A549 (cell line): Measurements from ENCODE around the gene STN1. TPM values are rescaled to one million over a fixed set of nuclear protein-coding genes. Genes with fewer than 3 reads are reported as not detected.

ENCODE experiments used
- ATAC-seq, 2 experiments: fragments of 200-7000 bp in 1 of 2; fragments of >200 bp in 1 of 2; cut with Nextera tagmentation in 1 of 2; cut with Tn5 transposase in 1 of 2; 3 replicates each; pipeline versions ENCODE4 v1.8.0 to v1.9.1; 2018 to 2020; ENCODE audit warnings: mild to moderate bottlenecking in 1 of 2, moderate library complexity in 1 of 2
- CTCF ChIA-PET: fragments of 300-600 bp; sonication (Branson Sonifier 250); formaldehyde crosslinking; extraction: SDS; loops from one replicate; lab custom pipeline; 2021; ENCODE audit warnings: antibody characterized with exemption, inconsistent platforms; lab: Yijun Ruan, JAX
- POLR2A ChIA-PET: fragments of 350-600 bp; formaldehyde crosslinking; extraction: SDS; loops from one replicate; lab custom pipeline; 2021; ENCODE audit warnings: antibody characterized with exemption, inconsistent platforms; lab: Yijun Ruan, JAX
- DNase-seq, 2 experiments: peaks; one replicate each; pipeline versions ENCODE4 v3.0.0 to v3.0.0-alpha.2; 2011 to 2016; ENCODE audit warnings: low read depth in 1 of 2, low spot score in 1 of 2
- FAIRE-seq: peaks from 2 replicates; lab custom pipeline; 2011; peaks lifted over from hg19 to GRCh38; lab: Jason Lieb, UNC
- H3K27ac ChIP-seq, 2 experiments: fragments of >200 bp; sonication (Bioruptor Twin); formaldehyde crosslinking; 3 replicates each; pipeline ENCODE4 v1.5.1; 2016 to 2017
- H3K4me1 ChIP-seq: fragments of >200 bp; sonication (Bioruptor Twin); formaldehyde crosslinking; 3 replicates; pipeline ENCODE4 v1.6.1; 2016
- H3K4me2 ChIP-seq: fragments of >200 bp; sonication (Bioruptor Twin); formaldehyde crosslinking; 3 replicates; pipeline ENCODE4 v1.6.1; 2016
- H3K4me3 ChIP-seq: fragments of >200 bp; sonication (Bioruptor Twin); formaldehyde crosslinking; 3 replicates; pipeline ENCODE4 v1.5.1; 2016
- H3K9me3 ChIP-seq: fragments of >200 bp; sonication (Bioruptor Twin); formaldehyde crosslinking; 3 replicates; pipeline ENCODE4 v1.6.1; 2016
- CEBPB ChIP-seq, 2 experiments: fragments of >200 bp in 1 of 2; sonication (Bioruptor Twin) in 1 of 2; formaldehyde crosslinking in 1 of 2; IDR thresholded peaks; 2 replicates each; pipeline ENCODE4 v1.6.1; 2012 to 2016
- CTCF ChIP-seq: fragments of >200 bp; sonication (Bioruptor Twin); formaldehyde crosslinking; IDR thresholded peaks from 3 replicates; pipeline ENCODE4 v1.5.1; 2016
- EP300 ChIP-seq, 2 experiments: fragments of >200 bp; sonication (Bioruptor Twin); formaldehyde crosslinking; IDR thresholded peaks; 2 replicates in 1 of 2; 3 replicates in 1 of 2; pipeline ENCODE4 v1.6.1; 2016 to 2017
- GATA3 ChIP-seq: IDR thresholded peaks from 2 replicates; pipeline ENCODE4 v1.6.1; 2012; ENCODE audit warnings: borderline replicate concordance
- HOXB13 ChIP-seq: fragments of 250-450 bp; sonication (Bioruptor Pico); IDR thresholded peaks from 2 replicates; pipeline ENCODE4 v1.5.0; 2020; ENCODE audit warnings: low read depth, mild to moderate bottlenecking, moderate library complexity
- MAX ChIP-seq: IDR thresholded peaks from 2 replicates; pipeline ENCODE4 v1.6.1; 2012
- NPAS2 ChIP-seq: fragments of 250-450 bp; sonication (Bioruptor Pico); IDR thresholded peaks from 2 replicates; pipeline ENCODE4 v1.8.0; 2022; ENCODE audit warnings: mild to moderate bottlenecking, moderate library complexity, borderline replicate concordance
- NR3C1 ChIP-seq: fragments of >200 bp; sonication (Bioruptor Twin); formaldehyde crosslinking; IDR thresholded peaks from 3 replicates; pipeline ENCODE4 v1.6.1; 2017
- RCOR1 ChIP-seq: fragments of 150-350 bp; IDR thresholded peaks from 2 replicates; pipeline ENCODE4 v1.6.1; 2014; ENCODE audit warnings: antibody characterized with exemption, low read length, low read depth
- RFX5 ChIP-seq: fragments of 450-650 bp; IDR thresholded peaks from 2 replicates; pipeline ENCODE4 v1.7.1; 2014; ENCODE audit warnings: antibody characterized with exemption, mild to moderate bottlenecking, moderate library complexity
- SMC3 ChIP-seq: fragments of >200 bp; sonication (Bioruptor Twin); formaldehyde crosslinking; IDR thresholded peaks from 3 replicates; pipeline ENCODE4 v1.6.1; 2018; ENCODE audit warnings: inconsistent platforms
- SREBF2 ChIP-seq: fragments of 450-650 bp; IDR thresholded peaks from 2 replicates; pipeline ENCODE4 v1.6.1; 2014; ENCODE audit warnings: mild to moderate bottlenecking, moderate library complexity
- ZC3H11A ChIP-seq: fragments of 450-650 bp; IDR thresholded peaks from 2 replicates; pipeline ENCODE4 v1.6.1; 2014; ENCODE audit warnings: antibody characterized with exemption, mild to moderate bottlenecking
- ZSCAN20 ChIP-seq: fragments of 250-450 bp; sonication (Bioruptor Pico); IDR thresholded peaks from 2 replicates; pipeline ENCODE4 v1.8.0; 2022; ENCODE audit warnings: mild to moderate bottlenecking, moderate library complexity
- WGBS: methylation state at CpG from one replicate; pipeline ENCODE4 v1.1.6; 2017; ENCODE audit errors: missing lambda C conversion rate; 5-methylcytosine and 5-hydroxymethylcytosine counted together
- polyA plus RNA-seq, 4 experiments: library from polyadenylated mRNA; depleted of rRNA in 3 of 4; stranded (reverse); fragments of >200 nt; fragmentation: RNase III in 1 of 4; extraction: RNeasy Plus Mini Kit Qiagen cat#74134 plus additional on column Dnase treatment in 1 of 4; gene quantifications; 2 replicates in 3 of 4; 3 replicates in 1 of 4; pipeline ENCODE4 v1.2.3, GENCODE V29; 2011 to 2017
- TF ChIP-seq, protein P1 (sequence below): fragments of 200-600 bp; sonication (generic); IDR thresholded peaks from 2 replicates; pipeline ENCODE4 v1.6.1; 2016; ENCODE audit warnings: antibody characterized with exemption, mild to moderate bottlenecking, moderate library complexity
- TF ChIP-seq, protein P2 (sequence below): fragments of 450-650 bp; IDR thresholded peaks from 2 replicates; pipeline ENCODE4 v1.6.1; 2014; ENCODE audit warnings: antibody characterized with exemption
- TF ChIP-seq, protein P3 (sequence below): IDR thresholded peaks from 2 replicates; pipeline ENCODE4 v1.6.1; 2012; ENCODE audit warnings: low read depth, borderline replicate concordance
- TF ChIP-seq, protein P4 (sequence below): IDR thresholded peaks from 2 replicates; pipeline ENCODE4 v1.6.1; 2012

STN1 gene
- polyA plus RNA-seq, 2 of the 4 experiments (the other 2 are of a cell fraction) = 17.1 to 34.5 TPM

GRCh38 chr10:103951942-103952341, 34.0 kb upstream of the STN1 start:
- no peak overlapping the region for H3K4me2 ChIP-seq
- peaks cover 4% of the 10 kb centered on the region; the same call in 1 of the 3 replicates for H3K9me3 ChIP-seq
- ATAC-seq (no peak), DNase-seq (no peak), FAIRE-seq (no peak)
- no peaks in the 10 kb centered on the region for H3K4me1 ChIP-seq
- ChIA-PET CTCF (interaction anchor here (1.0 to 1.7 kb wide), 3 partner anchors 64 to 239 kb away, joined by 3 to 5 read pairs (median 4); no protein-coding TSS in a partner anchor), POLR2A (no interaction called here)
- 65% methylated on average over 4 of the region's 4 CpGs for WGBS
- TF ChIP-seq CTCF (no peak), EP300 (IDR thresholded peaks at IDR 0.05) (no peak), GATA3 (no peak), CEBPB (IDR thresholded peaks at IDR 0.05) (no peak), RFX5 (no peak), MAX (no peak), RCOR1 (no peak), ZC3H11A (no peak), SREBF2 (no peak)
- TF ChIP-seq, protein P1, sequence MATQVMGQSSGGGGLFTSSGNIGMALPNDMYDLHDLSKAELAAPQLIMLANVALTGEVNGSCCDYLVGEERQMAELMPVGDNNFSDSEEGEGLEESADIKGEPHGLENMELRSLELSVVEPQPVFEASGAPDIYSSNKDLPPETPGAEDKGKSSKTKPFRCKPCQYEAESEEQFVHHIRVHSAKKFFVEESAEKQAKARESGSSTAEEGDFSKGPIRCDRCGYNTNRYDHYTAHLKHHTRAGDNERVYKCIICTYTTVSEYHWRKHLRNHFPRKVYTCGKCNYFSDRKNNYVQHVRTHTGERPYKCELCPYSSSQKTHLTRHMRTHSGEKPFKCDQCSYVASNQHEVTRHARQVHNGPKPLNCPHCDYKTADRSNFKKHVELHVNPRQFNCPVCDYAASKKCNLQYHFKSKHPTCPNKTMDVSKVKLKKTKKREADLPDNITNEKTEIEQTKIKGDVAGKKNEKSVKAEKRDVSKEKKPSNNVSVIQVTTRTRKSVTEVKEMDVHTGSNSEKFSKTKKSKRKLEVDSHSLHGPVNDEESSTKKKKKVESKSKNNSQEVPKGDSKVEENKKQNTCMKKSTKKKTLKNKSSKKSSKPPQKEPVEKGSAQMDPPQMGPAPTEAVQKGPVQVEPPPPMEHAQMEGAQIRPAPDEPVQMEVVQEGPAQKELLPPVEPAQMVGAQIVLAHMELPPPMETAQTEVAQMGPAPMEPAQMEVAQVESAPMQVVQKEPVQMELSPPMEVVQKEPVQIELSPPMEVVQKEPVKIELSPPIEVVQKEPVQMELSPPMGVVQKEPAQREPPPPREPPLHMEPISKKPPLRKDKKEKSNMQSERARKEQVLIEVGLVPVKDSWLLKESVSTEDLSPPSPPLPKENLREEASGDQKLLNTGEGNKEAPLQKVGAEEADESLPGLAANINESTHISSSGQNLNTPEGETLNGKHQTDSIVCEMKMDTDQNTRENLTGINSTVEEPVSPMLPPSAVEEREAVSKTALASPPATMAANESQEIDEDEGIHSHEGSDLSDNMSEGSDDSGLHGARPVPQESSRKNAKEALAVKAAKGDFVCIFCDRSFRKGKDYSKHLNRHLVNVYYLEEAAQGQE = no peak
- TF ChIP-seq, protein P2, sequence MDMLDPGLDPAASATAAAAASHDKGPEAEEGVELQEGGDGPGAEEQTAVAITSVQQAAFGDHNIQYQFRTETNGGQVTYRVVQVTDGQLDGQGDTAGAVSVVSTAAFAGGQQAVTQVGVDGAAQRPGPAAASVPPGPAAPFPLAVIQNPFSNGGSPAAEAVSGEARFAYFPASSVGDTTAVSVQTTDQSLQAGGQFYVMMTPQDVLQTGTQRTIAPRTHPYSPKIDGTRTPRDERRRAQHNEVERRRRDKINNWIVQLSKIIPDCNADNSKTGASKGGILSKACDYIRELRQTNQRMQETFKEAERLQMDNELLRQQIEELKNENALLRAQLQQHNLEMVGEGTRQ = no peak
- TF ChIP-seq, protein P3, sequence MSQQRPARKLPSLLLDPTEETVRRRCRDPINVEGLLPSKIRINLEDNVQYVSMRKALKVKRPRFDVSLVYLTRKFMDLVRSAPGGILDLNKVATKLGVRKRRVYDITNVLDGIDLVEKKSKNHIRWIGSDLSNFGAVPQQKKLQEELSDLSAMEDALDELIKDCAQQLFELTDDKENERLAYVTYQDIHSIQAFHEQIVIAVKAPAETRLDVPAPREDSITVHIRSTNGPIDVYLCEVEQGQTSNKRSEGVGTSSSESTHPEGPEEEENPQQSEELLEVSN = no peak
- no peak overlapping the region for H3K4me3 ChIP-seq
- no peak overlapping the region for H3K27ac ChIP-seq

DNA sequence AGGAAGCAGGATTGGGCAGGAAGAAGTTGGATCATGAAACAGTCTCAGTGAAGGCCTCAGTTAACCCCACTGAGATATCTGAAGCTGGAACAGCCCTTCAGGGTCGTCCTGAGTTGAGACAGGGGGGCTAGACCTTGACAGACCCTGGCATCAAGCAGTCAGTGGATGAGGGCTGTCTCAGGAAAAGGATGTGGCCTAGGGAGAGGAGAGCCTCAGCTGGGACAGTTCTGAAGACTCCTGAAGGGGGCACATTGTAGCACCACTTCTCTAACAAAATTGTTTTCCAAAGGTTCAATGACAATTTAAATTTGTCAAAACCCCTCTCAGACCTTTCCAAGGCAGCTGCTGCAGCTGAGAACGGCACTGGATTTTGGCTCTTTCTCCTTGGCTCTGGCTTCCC, 33.2 kb upstream of the STN1 start:
- TF ChIP-seq SMC3 = no peak
- no peak for TF ChIP-seq HOXB13
- no peak for TF ChIP-seq ZSCAN20 (CRISPR knock-in tag)
- TF ChIP-seq NR3C1 = no peak
- TF ChIP-seq NPAS2 (CRISPR knock-in tag) = no peak
- no peak for TF ChIP-seq MAX
- TF ChIP-seq SREBF2 = no peak
- TF ChIP-seq RFX5 = no peak
- TF ChIP-seq, protein P4, sequence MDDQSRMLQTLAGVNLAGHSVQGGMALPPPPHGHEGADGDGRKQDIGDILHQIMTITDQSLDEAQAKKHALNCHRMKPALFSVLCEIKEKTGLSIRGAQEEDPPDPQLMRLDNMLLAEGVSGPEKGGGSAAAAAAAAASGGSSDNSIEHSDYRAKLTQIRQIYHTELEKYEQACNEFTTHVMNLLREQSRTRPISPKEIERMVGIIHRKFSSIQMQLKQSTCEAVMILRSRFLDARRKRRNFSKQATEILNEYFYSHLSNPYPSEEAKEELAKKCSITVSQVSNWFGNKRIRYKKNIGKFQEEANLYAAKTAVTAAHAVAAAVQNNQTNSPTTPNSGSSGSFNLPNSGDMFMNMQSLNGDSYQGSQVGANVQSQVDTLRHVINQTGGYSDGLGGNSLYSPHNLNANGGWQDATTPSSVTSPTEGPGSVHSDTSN = no peak
- ChIA-PET POLR2A (interaction anchor here (0.5 kb wide), 1 partner anchor 24 kb away, joined by 4 read pairs; no protein-coding TSS in a partner anchor), CTCF (interaction anchor here (1.1 to 1.7 kb wide), 2 partner anchors 16 to 66 kb away, joined by 3 to 4 read pairs; no protein-coding TSS in a partner anchor)
- WGBS = 38% methylated on average over 2 of the region's 2 CpGs
- Histone ChIP-seq H3K9me3 (peaks cover 4% of the 10 kb centered on the region; the same call in 1 of the 3 replicates), H3K4me3 (no peak overlapping the region), H3K4me2 (no peak overlapping the region), H3K27ac (no peak overlapping the region), H3K4me1 (no peaks in the 10 kb centered on the region)
- ATAC-seq = no peak
- FAIRE-seq = no peak
- no peak for DNase-seq
